ENCODE results near the gene ATL1. TPM values are rescaled to one million over a fixed set of nuclear protein-coding genes. Genes with fewer than 3 reads are reported as not detected.

ATL1 gene
- total and polyA plus RNA-seq, 2 of the 13 experiments (the other 11 are each of a cell fraction or from before 2014, with no cell fraction given): 0.60 to 0.65 TPM

DNA sequence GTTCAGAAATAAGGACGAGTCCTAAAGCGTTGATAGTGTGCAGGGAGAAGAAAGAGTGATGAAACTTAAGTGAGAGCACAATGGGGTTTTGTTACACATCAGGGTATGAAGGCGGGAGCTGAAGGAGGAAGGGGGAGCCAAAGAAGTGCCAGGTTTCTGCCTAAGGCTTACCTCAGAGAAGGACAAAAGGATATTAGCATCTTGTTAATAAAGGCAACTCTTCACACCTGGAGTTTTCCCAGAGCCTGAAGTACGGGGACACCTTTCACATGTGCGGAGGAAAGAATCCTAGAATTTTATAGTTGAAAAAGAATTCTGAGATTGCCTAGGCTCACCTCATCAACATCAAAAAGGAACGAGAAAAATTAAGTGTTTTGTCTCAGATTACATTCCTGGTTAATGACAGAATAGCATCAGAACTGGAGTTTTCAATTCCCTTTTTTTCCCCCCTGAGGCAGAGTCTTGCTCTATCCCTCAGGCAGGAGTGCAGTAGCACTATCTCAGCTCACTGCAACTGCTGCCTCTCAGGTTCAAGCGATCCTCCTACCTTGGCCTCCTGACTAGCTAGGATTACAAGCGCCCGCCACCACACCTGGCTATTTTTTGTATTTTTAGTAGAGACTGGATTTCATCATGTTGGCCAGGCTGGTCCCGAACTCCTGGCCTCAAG is 110.4 kb downstream of the ATL1 start:
- no peak for DNase-seq (ENCODE audit: low spot score)
- in situ Hi-C loops (cut with HindIII; ENCODE audit: extremely low pct_ligation_motif_present, low pct_unique_long_range_greater_than_20kb) (no loop called here), intact Hi-C loops (cut with micrococcal nuclease; ENCODE audit: unreplicated experiment) (no loop called here)
- H2AFZ ChIP-seq (ENCODE audit: low read length): no peak overlapping the region
- no peaks in the 10 kb centered on the region for H3K9me3 ChIP-seq (ENCODE audit: low read length)
- POLR2A ChIA-PET: no interaction called here
- no peaks in the 10 kb centered on the region for H3K27me3 ChIP-seq (ENCODE audit: control insufficient read depth in 1 of 2, insufficient read depth in 2 of 2, low read length in 2 of 2)
- no peak for FAIRE-seq
- H3K36me3 ChIP-seq (replicated peaks in 1 of 2; ENCODE audit: control insufficient read depth in 1 of 2, insufficient read depth in 2 of 2, low read length in 2 of 2): no peaks in the 10 kb centered on the region
- ATAC-seq: no peak
- H3K4me1 ChIP-seq (ENCODE audit: insufficient read depth, low read length): peaks cover 39% of the 10 kb centered on the region
- no peak overlapping the region for H3K27ac ChIP-seq (ENCODE audit: extremely low read length, insufficient read depth, low read length)
- H3K9ac ChIP-seq (ENCODE audit: insufficient read depth, low read depth, low read length): no peak overlapping the region
- no TSS peak for BruUV-seq (replicated peaks)
- H4K20me1 ChIP-seq (ENCODE audit: insufficient read depth, low read length): peaks cover 2% of the 10 kb centered on the region; the same call in 1 of the 2 replicates
- TF ChIP-seq HDAC2 (CRISPR knock-in tag; IDR thresholded peaks at IDR 0.05): no peak
- TF ChIP-seq ZNF547 (CRISPR knock-in tag; IDR thresholded peaks at IDR 0.05): no peak
- TF ChIP-seq SNAPC4 (CRISPR knock-in tag; IDR thresholded peaks at IDR 0.05): no peak
- TF ChIP-seq RBAK (CRISPR knock-in tag; IDR thresholded peaks at IDR 0.05): no peak
- no peak for TF ChIP-seq ZSCAN30 (CRISPR knock-in tag; IDR thresholded peaks at IDR 0.05)
- no peak for TF ChIP-seq ZFY (CRISPR knock-in tag; IDR thresholded peaks at IDR 0.05)
- TF ChIP-seq ZNF747 (CRISPR knock-in tag; IDR thresholded peaks at IDR 0.05; ENCODE audit: borderline replicate concordance): no peak
- TF ChIP-seq TP53 (CRISPR knock-in tag; conservative IDR thresholded peaks at IDR 0.05): no peak
- TF ChIP-seq NFKBIZ (CRISPR knock-in tag; IDR thresholded peaks at IDR 0.05): no peak
- no peak for TF ChIP-seq ZNF317 (CRISPR knock-in tag; IDR thresholded peaks at IDR 0.05)
- TF ChIP-seq, protein P1, sequence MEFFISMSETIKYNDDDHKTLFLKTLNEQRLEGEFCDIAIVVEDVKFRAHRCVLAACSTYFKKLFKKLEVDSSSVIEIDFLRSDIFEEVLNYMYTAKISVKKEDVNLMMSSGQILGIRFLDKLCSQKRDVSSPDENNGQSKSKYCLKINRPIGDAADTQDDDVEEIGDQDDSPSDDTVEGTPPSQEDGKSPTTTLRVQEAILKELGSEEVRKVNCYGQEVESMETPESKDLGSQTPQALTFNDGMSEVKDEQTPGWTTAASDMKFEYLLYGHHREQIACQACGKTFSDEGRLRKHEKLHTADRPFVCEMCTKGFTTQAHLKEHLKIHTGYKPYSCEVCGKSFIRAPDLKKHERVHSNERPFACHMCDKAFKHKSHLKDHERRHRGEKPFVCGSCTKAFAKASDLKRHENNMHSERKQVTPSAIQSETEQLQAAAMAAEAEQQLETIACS (CRISPR knock-in tag; IDR thresholded peaks at IDR 0.05): no peak
- no peak for TF ChIP-seq ZNF614 (CRISPR knock-in tag; IDR thresholded peaks at IDR 0.05; ENCODE audit: borderline replicate concordance)
- no peak for TF ChIP-seq SP4 (CRISPR knock-in tag; IDR thresholded peaks at IDR 0.05)
- no peak for TF ChIP-seq ARID5B (CRISPR knock-in tag; IDR thresholded peaks at IDR 0.05)
- 65% methylated on average over 10 of the region's 10 CpGs for WGBS (ENCODE audit: low lambda C conversion rate)
- CTCF ChIA-PET (ENCODE audit: low intra/inter-chr PET ratio, low total read pairs): no interaction called here
- no peak overlapping the region for H3K4me3 ChIP-seq (replicated peaks in 1 of 3; ENCODE audit: insufficient read depth in 1 of 3, low read depth in 2 of 3, low read length in 3 of 3)
- peaks cover 20% of the 10 kb centered on the region for H3K79me2 ChIP-seq (ENCODE audit: insufficient read depth, low read length)
- H3K4me2 ChIP-seq (ENCODE audit: low read depth, low read length): peak overlapping the region; percentile 79

All from HepG2 (cell line).